ENCODE results near the gene SYTL2.

GRCh38 chr11:85835729-85836128 lies 24.8 kb upstream of the SYTL2 start:
- TF ChIP-seq POLR2AphosphoS5 (IDR thresholded peaks at IDR 0.05; ENCODE audit: borderline replicate concordance, low read depth, low read length) (no peak), FOXP2 (optimal IDR thresholded peaks at IDR 0.05; ENCODE audit: control extremely low read depth, extremely low read length, insufficient read depth) (no peak)
